ENCODE measurements around the gene FAM47A. TPM values are rescaled to one million over a fixed set of nuclear protein-coding genes. Genes with fewer than 3 reads are reported as not detected.

FAM47A gene
- total RNA-seq, 2 donors from 2014 or later: not detected

DNA sequence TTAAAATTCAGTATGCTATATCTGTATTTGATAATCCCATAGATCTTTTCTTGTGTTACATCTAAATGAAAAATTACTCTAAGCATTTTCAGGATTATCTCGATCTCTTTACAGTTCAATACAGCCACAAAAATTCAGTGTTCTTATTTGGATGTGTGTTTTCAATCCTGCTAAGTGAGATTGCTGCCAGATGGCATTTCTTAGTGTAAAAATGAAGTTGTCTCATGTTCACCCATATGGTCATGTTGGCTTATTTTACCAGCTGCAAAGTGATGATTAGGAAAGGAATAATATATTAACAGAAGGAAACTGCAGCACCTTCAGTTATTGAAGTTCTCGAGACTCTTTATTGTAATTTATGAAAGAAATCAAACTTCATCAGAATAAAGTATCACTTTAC, 12.1 kb upstream of the FAM47A start:
- H3K9me3 Mint-ChIP-seq: peaks cover 3% of the 10 kb centered on the region
- Histone ChIP-seq H3K4me3 (ENCODE audit: low read length) (no peak overlapping the region), H3K27ac (ENCODE audit: low read depth, low read length) (no peak overlapping the region), H3K9ac (ENCODE audit: extremely low read depth, low read length, poor library complexity, severe bottlenecking) (no peak overlapping the region), H3K27me3 (ENCODE audit: control insufficient read depth, insufficient read depth, low read length, poor library complexity, severe bottlenecking) (no peaks in the 10 kb centered on the region), H3K4me1 (ENCODE audit: control insufficient read depth, insufficient read depth, low read length) (no peaks in the 10 kb centered on the region), H3K36me3 (ENCODE audit: control insufficient read depth, insufficient read depth, low read length) (no peaks in the 10 kb centered on the region), H3K9me3 (ENCODE audit: control insufficient read depth, low read length) (no peaks in the 10 kb centered on the region)
- no peaks in the 10 kb centered on the region for H3K36me3 Mint-ChIP-seq (ENCODE audit: low read depth)
- no CpG with 5 or more reads among the region's 2 CpGs for WGBS, 2 experiments (ENCODE audit: insufficient coverage in 1 of 2, insufficient read length in 1 of 2)
- TF ChIP-seq, protein P1, sequence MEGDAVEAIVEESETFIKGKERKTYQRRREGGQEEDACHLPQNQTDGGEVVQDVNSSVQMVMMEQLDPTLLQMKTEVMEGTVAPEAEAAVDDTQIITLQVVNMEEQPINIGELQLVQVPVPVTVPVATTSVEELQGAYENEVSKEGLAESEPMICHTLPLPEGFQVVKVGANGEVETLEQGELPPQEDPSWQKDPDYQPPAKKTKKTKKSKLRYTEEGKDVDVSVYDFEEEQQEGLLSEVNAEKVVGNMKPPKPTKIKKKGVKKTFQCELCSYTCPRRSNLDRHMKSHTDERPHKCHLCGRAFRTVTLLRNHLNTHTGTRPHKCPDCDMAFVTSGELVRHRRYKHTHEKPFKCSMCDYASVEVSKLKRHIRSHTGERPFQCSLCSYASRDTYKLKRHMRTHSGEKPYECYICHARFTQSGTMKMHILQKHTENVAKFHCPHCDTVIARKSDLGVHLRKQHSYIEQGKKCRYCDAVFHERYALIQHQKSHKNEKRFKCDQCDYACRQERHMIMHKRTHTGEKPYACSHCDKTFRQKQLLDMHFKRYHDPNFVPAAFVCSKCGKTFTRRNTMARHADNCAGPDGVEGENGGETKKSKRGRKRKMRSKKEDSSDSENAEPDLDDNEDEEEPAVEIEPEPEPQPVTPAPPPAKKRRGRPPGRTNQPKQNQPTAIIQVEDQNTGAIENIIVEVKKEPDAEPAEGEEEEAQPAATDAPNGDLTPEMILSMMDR (conservative IDR thresholded peaks at IDR 0.05): no peak
- H3K27ac Mint-ChIP-seq: no peak overlapping the region
- H3K27me3 Mint-ChIP-seq (ENCODE audit: insufficient read depth): no peaks in the 10 kb centered on the region
- no peak overlapping the region for H3K4me3 Mint-ChIP-seq
- H3K4me1 Mint-ChIP-seq: no peaks in the 10 kb centered on the region
- DNase-seq: no peak

DNA sequence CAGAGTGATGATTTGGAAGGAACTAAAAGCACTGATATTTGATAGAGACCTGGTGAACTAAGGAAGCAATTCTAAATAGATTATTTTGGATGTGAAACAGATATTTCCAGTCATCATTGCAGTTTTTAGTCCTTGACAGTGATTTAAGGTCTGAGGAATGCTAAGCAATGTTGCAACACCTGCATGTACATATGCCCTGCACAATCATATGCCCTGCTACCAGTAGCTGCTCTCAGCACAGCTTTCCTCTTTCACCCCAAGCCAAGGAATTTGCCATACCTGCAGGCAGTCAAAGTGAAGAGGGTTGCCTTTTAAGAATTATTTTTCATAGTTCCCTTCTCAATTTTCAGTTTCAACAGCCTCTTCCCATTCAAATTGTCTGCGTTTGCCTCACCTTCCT, 8.7 kb upstream of the FAM47A start:
- TF ChIP-seq, protein P1 (conservative IDR thresholded peaks at IDR 0.05): no peak
- no peaks in the 10 kb centered on the region for H3K36me3 Mint-ChIP-seq (ENCODE audit: low read depth)
- 100% methylated on average over 1 of the region's 1 CpG; no CpG with 5 or more reads in 1 of the 2 experiments for WGBS, 2 experiments (ENCODE audit: insufficient coverage in 1 of 2, insufficient read length in 1 of 2)
- H3K4me1 Mint-ChIP-seq: no peaks in the 10 kb centered on the region
- H3K36me3 ChIP-seq (ENCODE audit: control insufficient read depth, insufficient read depth, low read length): no peaks in the 10 kb centered on the region
- no peak for DNase-seq
- no peak overlapping the region for H3K27ac ChIP-seq (ENCODE audit: low read depth, low read length)
- no peak overlapping the region for H3K4me3 ChIP-seq (ENCODE audit: low read length)
- no peaks in the 10 kb centered on the region for H3K4me1 ChIP-seq (ENCODE audit: control insufficient read depth, insufficient read depth, low read length)
- H3K27me3 Mint-ChIP-seq (ENCODE audit: insufficient read depth): no peaks in the 10 kb centered on the region
- no peaks in the 10 kb centered on the region for H3K27me3 ChIP-seq (ENCODE audit: control insufficient read depth, insufficient read depth, low read length, poor library complexity, severe bottlenecking)
- H3K4me3 Mint-ChIP-seq: no peak overlapping the region
- H3K27ac Mint-ChIP-seq: no peak overlapping the region
- H3K9me3 ChIP-seq (ENCODE audit: control insufficient read depth, low read length): no peaks in the 10 kb centered on the region
- H3K9ac ChIP-seq (ENCODE audit: extremely low read depth, low read length, poor library complexity, severe bottlenecking): no peak overlapping the region
- peaks cover 3% of the 10 kb centered on the region for H3K9me3 Mint-ChIP-seq

DNA sequence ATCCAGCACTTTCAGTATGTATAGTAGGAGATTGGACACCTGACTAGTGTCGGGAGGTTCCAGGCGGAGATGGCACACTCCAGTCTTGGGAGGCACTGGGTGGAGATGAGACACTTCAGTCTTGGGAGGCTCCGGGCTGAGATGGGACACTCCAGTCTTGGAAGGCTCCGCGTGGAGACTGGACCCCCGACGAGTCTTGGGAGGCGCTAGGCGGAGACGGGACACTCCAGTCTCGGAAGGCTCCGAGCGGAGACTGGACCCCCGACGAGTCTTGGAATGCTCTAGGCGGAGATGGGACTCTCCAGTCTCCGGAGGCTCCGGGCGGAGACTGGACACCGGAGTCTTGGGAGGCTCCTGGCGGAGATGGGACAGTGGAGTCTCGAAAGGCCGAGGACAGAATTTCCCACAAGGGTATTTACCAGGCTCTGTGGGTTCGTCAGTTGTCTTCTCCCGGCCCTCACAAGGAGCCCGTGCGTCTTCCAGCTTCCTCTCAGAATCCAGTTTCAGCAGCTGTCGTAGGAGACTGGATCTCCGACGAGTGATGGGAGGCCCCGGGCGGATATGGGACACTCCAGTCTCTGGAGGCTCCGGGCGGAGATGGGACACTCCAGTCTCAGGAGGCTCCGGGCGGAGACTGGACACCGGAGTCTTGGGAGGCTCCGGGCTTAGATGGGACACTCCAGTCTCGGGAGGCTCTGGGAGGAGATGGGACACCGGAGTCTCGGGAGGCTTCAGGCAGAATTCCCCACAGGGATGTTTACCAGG, 952 bp downstream of the FAM47A start:
- no peaks in the 10 kb centered on the region for H3K4me1 Mint-ChIP-seq
- no peak overlapping the region for H3K4me3 ChIP-seq (ENCODE audit: low read length)
- TF ChIP-seq, protein P1 (conservative IDR thresholded peaks at IDR 0.05): no peak
- WGBS, 2 experiments (ENCODE audit: insufficient coverage in 1 of 2, insufficient read length in 1 of 2): 94 to 100% methylated on average over 9 to 41 of the region's 41 CpGs
- H3K9me3 ChIP-seq (ENCODE audit: control insufficient read depth, low read length): no peaks in the 10 kb centered on the region
- H3K4me1 ChIP-seq (ENCODE audit: control insufficient read depth, insufficient read depth, low read length): no peaks in the 10 kb centered on the region
- no peak for DNase-seq
- H3K9ac ChIP-seq (ENCODE audit: extremely low read depth, low read length, poor library complexity, severe bottlenecking): no peak overlapping the region
- H3K27ac Mint-ChIP-seq: no peak overlapping the region
- H3K27ac ChIP-seq (ENCODE audit: low read depth, low read length): no peak overlapping the region
- H3K36me3 ChIP-seq (ENCODE audit: control insufficient read depth, insufficient read depth, low read length): no peaks in the 10 kb centered on the region
- H3K9me3 Mint-ChIP-seq: peaks cover 8% of the 10 kb centered on the region
- no peaks in the 10 kb centered on the region for H3K36me3 Mint-ChIP-seq (ENCODE audit: low read depth)
- no peaks in the 10 kb centered on the region for H3K27me3 Mint-ChIP-seq (ENCODE audit: insufficient read depth)
- H3K27me3 ChIP-seq (ENCODE audit: control insufficient read depth, insufficient read depth, low read length, poor library complexity, severe bottlenecking): no peaks in the 10 kb centered on the region
- no peak overlapping the region for H3K4me3 Mint-ChIP-seq

Measured in endodermal cell (in vitro differentiated cells).